Measurements from ENCODE around the gene MCU. TPM values are rescaled to one million over a fixed set of nuclear protein-coding genes. Genes with fewer than 3 reads are reported as not detected.

The MCU gene
- total and polyA plus RNA-seq, 2 of the 4 experiments (the other 2 are of a cell fraction): 36.2 to 36.7 TPM

GRCh38 chr10:72825163-72825562 is 133.2 kb downstream of the MCU start:
- no peak overlapping the region for H3K23ac ChIP-seq (ENCODE audit: low read depth, low read length)

More at GRCh38 chr10:72825163-72825562, 133.2 kb downstream of the MCU start:
- Histone ChIP-seq H3K79me1 (ENCODE audit: low read depth in 1 of 2, low read length in 2 of 2) (peaks cover 15 to 39% of the 10 kb centered on the region in 2 experiments), H3K9me1 (ENCODE audit: insufficient read depth, low read length) (no peaks in the 10 kb centered on the region), H3K4me2 (ENCODE audit: low read depth, low read length) (no peak overlapping the region), H3K18ac (ENCODE audit: low read depth, low read length) (no peak overlapping the region), H4K5ac (ENCODE audit: low read depth, low read length) (no peak overlapping the region), H3K27me3 (ENCODE audit: control insufficient read depth, insufficient read depth, low read length) (no peaks in the 10 kb centered on the region), H3K9ac (ENCODE audit: low read depth, low read length) (no peak overlapping the region), H4K91ac (ENCODE audit: insufficient read depth, low read depth, low read length) (no peak overlapping the region), H2BK5ac (ENCODE audit: low read depth, low read length, poor library complexity, severe bottlenecking) (no peak overlapping the region), H3K9me3 (ENCODE audit: control insufficient read depth, insufficient read depth, low read length) (no peaks in the 10 kb centered on the region), H3K4me3 (ENCODE audit: insufficient read depth, low read depth, low read length) (no peak overlapping the region), H3K56ac (ENCODE audit: extremely low read depth, insufficient read depth, low read length) (no peak overlapping the region), H3K4ac (ENCODE audit: low read depth, low read length) (no peak overlapping the region), H3K14ac (replicated peaks; ENCODE audit: low read depth, low read length) (no peak overlapping the region), H2BK15ac (ENCODE audit: low read depth, low read length) (no peak overlapping the region), H3K4me1 (ENCODE audit: control insufficient read depth, insufficient read depth, low read length) (no peaks in the 10 kb centered on the region), H4K20me1 (ENCODE audit: insufficient read depth, low read length) (peaks cover 4% of the 10 kb centered on the region; the same call in 1 of the 2 replicates), H2BK20ac (ENCODE audit: low read depth, low read length) (no peak overlapping the region), H2AFZ (replicated peaks; ENCODE audit: low read length, poor library complexity) (no peak overlapping the region), H2AK5ac (ENCODE audit: low read depth, low read length) (no peak overlapping the region), H2BK120ac (ENCODE audit: low read depth, low read length) (no peak overlapping the region), H3K27ac (ENCODE audit: insufficient read depth, low read length) (no peak overlapping the region), H4K8ac (ENCODE audit: low read depth in 2 of 2, low read length in 2 of 2) (no peak overlapping the region), H3K36me3 (ENCODE audit: control insufficient read depth, insufficient read depth, low read length) (no peaks in the 10 kb centered on the region), H2AK9ac (replicated peaks; ENCODE audit: low read depth, low read length, poor library complexity) (no peak overlapping the region)
- intact Hi-C loops (cut with micrococcal nuclease) (no loop called here), dilution Hi-C loops (cut with HindIII; ENCODE audit: low sequenced_read_pairs, unreplicated experiment) (no loop called here), in situ Hi-C loops (cut with MboI; ENCODE audit: low sequenced_read_pairs) (no loop called here)
- ATAC-seq (ENCODE audit: low read depth): no peak
- no TSS peak for BruUV-seq (replicated peaks)
- CTCF ChIA-PET: interaction anchor here (0.6 to 0.7 kb wide), 2 partner anchors 128 to 400 kb away, joined by 3 read pairs; no protein-coding TSS in a partner anchor
- no peak for DNase-seq
- POLR2A ChIA-PET (ENCODE audit: unreplicated experiment): no interaction called here
- TF ChIP-seq CHD1 (IDR thresholded peaks at IDR 0.05; ENCODE audit: low read depth, low read length): no peak
- no peak for TF ChIP-seq MAZ (IDR thresholded peaks at IDR 0.05; ENCODE audit: borderline replicate concordance, low read depth, low read length)
- TF ChIP-seq POLR2A (IDR thresholded peaks at IDR 0.05; ENCODE audit: low read depth, low read length): no peak
- no peak for TF ChIP-seq RAD21 (IDR thresholded peaks at IDR 0.05; ENCODE audit: low read length)
- no peak for TF ChIP-seq NFE2L2 (IDR thresholded peaks at IDR 0.05; ENCODE audit: low read depth, low read length)
- TF ChIP-seq FOS (IDR thresholded peaks at IDR 0.05; ENCODE audit: low read depth, low read length): no peak
- TF ChIP-seq CEBPB (IDR thresholded peaks at IDR 0.05; ENCODE audit: low read depth, low read length): no peak
- TF ChIP-seq, protein P1, sequence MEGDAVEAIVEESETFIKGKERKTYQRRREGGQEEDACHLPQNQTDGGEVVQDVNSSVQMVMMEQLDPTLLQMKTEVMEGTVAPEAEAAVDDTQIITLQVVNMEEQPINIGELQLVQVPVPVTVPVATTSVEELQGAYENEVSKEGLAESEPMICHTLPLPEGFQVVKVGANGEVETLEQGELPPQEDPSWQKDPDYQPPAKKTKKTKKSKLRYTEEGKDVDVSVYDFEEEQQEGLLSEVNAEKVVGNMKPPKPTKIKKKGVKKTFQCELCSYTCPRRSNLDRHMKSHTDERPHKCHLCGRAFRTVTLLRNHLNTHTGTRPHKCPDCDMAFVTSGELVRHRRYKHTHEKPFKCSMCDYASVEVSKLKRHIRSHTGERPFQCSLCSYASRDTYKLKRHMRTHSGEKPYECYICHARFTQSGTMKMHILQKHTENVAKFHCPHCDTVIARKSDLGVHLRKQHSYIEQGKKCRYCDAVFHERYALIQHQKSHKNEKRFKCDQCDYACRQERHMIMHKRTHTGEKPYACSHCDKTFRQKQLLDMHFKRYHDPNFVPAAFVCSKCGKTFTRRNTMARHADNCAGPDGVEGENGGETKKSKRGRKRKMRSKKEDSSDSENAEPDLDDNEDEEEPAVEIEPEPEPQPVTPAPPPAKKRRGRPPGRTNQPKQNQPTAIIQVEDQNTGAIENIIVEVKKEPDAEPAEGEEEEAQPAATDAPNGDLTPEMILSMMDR (conservative IDR thresholded peaks at IDR 0.05; ENCODE audit: low read depth, low read length): no peak
- no peak for TF ChIP-seq MXI1 (IDR thresholded peaks at IDR 0.05; ENCODE audit: borderline replicate concordance, low read depth, low read length)
- no peak for TF ChIP-seq RCOR1 (IDR thresholded peaks at IDR 0.05; ENCODE audit: insufficient replicate concordance, low read length)
- no peak for TF ChIP-seq SMC3 (IDR thresholded peaks at IDR 0.05; ENCODE audit: low read depth, low read length)
- TF ChIP-seq RFX5 (IDR thresholded peaks at IDR 0.05; ENCODE audit: low read depth, low read length): no peak
- no peak for TF ChIP-seq USF2 (IDR thresholded peaks at IDR 0.05; ENCODE audit: low read depth, low read length)
- no peak for TF ChIP-seq BHLHE40 (IDR thresholded peaks at IDR 0.05; ENCODE audit: low read depth, low read length)
- no peak for TF ChIP-seq MAFK (IDR thresholded peaks at IDR 0.05; ENCODE audit: low read depth, low read length)
- no peak for TF ChIP-seq ELK1 (IDR thresholded peaks at IDR 0.05; ENCODE audit: borderline replicate concordance, low read depth, low read length)

All from IMR-90 (cell line).